Measurements from ENCODE around the gene IDH2.

IDH2 gene

DNA sequence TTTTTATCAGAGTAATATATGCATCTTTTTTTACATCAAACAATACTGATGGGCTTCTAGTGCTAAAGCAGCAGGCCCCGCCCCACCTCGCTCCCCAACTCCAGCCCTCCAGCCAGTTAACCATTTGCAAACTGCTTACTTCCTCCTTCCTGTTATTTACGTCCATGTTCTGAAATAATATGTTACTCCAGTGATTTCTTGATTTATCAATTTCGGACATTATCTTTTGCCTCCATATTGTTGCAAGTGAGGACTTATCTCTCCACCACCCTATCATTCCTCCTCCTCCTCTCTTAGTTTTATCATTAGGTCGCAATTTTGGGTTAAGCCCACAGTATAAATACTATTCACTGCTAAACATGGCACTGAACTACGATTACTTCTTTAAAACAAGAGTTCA is 61.6 kb downstream of the IDH2 start:
- no peaks in the 10 kb centered on the region for H4K20me1 ChIP-seq (ENCODE audit: insufficient read depth)
- no peak overlapping the region for H3K9ac ChIP-seq
- H3K27me3 ChIP-seq (ENCODE audit: insufficient read depth, low read depth) = no peaks in the 10 kb centered on the region
- H3K4me1 ChIP-seq (ENCODE audit: low read depth, poor library complexity, severe bottlenecking) = peaks cover 43% of the 10 kb centered on the region
- H3K27ac ChIP-seq = no peak overlapping the region
- H3K4me3 ChIP-seq (IDR thresholded peaks at IDR 0.05; ENCODE audit: insufficient read depth, low read depth, low read length) = no peak overlapping the region
- H3K36me3 ChIP-seq (ENCODE audit: insufficient read depth) = no peaks in the 10 kb centered on the region
- H3K4me2 ChIP-seq = no peak overlapping the region
- TF ChIP-seq, protein P1, sequence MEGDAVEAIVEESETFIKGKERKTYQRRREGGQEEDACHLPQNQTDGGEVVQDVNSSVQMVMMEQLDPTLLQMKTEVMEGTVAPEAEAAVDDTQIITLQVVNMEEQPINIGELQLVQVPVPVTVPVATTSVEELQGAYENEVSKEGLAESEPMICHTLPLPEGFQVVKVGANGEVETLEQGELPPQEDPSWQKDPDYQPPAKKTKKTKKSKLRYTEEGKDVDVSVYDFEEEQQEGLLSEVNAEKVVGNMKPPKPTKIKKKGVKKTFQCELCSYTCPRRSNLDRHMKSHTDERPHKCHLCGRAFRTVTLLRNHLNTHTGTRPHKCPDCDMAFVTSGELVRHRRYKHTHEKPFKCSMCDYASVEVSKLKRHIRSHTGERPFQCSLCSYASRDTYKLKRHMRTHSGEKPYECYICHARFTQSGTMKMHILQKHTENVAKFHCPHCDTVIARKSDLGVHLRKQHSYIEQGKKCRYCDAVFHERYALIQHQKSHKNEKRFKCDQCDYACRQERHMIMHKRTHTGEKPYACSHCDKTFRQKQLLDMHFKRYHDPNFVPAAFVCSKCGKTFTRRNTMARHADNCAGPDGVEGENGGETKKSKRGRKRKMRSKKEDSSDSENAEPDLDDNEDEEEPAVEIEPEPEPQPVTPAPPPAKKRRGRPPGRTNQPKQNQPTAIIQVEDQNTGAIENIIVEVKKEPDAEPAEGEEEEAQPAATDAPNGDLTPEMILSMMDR (conservative IDR thresholded peaks at IDR 0.05; ENCODE audit: low read depth, low read length) = no peak
- H3K79me2 ChIP-seq (ENCODE audit: insufficient read depth, low read depth) = peaks cover 11% of the 10 kb centered on the region; the same call in 1 of the 2 replicates
- H2AFZ ChIP-seq (ENCODE audit: low read depth) = no peak overlapping the region

DNA sequence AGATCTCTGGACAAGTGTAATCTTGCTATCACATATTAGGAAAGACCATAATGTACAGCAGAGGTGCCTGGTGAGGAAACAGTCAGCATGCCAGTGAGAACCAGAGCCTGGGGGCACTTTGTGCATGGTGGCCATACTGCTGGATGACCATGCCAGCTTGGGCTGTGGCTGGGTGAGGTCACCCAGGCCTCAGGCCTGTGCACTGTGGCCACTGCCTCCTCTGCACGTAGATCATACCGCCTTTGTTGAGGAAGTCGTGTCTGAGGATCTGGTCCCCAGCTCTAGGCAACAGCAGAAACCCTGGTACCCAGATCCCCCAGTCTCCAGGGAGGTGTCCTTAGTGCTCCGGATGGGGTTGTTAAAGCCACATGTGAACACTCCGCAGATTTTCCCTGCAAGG is 62.3 kb downstream of the IDH2 start:
- Histone ChIP-seq H3K4me3 (IDR thresholded peaks at IDR 0.05; ENCODE audit: insufficient read depth, low read depth, low read length) (no peak overlapping the region), H3K4me1 (ENCODE audit: low read depth, poor library complexity, severe bottlenecking) (peaks cover 36% of the 10 kb centered on the region), H3K79me2 (ENCODE audit: insufficient read depth, low read depth) (peaks cover 17% of the 10 kb centered on the region; the same call in 1 of the 2 replicates), H4K20me1 (ENCODE audit: insufficient read depth) (no peaks in the 10 kb centered on the region), H2AFZ (ENCODE audit: low read depth) (no peak overlapping the region), H3K4me2 (no peak overlapping the region), H3K27me3 (ENCODE audit: insufficient read depth, low read depth) (no peaks in the 10 kb centered on the region), H3K27ac (no peak overlapping the region), H3K9ac (no peak overlapping the region), H3K36me3 (ENCODE audit: insufficient read depth) (no peaks in the 10 kb centered on the region)
- TF ChIP-seq, protein P1 (conservative IDR thresholded peaks at IDR 0.05; ENCODE audit: low read depth, low read length) = no peak

DNA sequence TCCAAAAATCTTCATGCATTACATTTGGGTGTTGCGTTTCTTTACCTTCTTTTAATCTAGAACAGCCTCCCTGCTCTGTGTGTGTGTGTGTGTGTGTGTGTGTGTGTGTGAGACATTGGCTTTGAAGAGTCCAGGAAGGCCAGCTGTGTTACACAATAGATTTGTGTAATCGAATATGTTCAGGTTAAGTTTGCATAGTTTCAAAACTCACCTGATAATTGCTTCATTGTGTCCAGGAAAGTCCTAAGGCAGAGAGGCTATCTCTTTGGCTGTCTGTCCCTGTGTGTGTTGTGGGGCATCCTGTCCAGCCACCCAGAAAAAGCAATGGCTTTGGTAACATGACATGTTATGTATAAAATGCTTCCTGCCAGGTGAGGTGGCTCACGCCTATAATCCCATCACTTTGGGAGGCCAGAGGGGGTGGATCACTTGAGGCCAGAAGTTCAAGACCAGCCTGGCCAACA is 63.6 kb downstream of the IDH2 start:
- TF ChIP-seq, protein P1 (conservative IDR thresholded peaks at IDR 0.05; ENCODE audit: low read depth, low read length) = no peak
- Histone ChIP-seq H4K20me1 (ENCODE audit: insufficient read depth) (no peaks in the 10 kb centered on the region), H3K36me3 (ENCODE audit: insufficient read depth) (no peaks in the 10 kb centered on the region), H3K4me1 (ENCODE audit: low read depth, poor library complexity, severe bottlenecking) (peaks cover 47% of the 10 kb centered on the region), H3K9ac (no peak overlapping the region; the same call in 1 of the 2 replicates), H3K79me2 (ENCODE audit: insufficient read depth, low read depth) (peaks cover 29% of the 10 kb centered on the region), H2AFZ (ENCODE audit: low read depth) (no peak overlapping the region), H3K4me2 (peak overlapping the region; percentile 47), H3K4me3 (IDR thresholded peaks at IDR 0.05; ENCODE audit: insufficient read depth, low read depth, low read length) (no peak overlapping the region), H3K27me3 (ENCODE audit: insufficient read depth, low read depth) (no peaks in the 10 kb centered on the region), H3K27ac (peak overlapping the region; percentile 50; the same call in 1 of the 2 replicates)

DNA sequence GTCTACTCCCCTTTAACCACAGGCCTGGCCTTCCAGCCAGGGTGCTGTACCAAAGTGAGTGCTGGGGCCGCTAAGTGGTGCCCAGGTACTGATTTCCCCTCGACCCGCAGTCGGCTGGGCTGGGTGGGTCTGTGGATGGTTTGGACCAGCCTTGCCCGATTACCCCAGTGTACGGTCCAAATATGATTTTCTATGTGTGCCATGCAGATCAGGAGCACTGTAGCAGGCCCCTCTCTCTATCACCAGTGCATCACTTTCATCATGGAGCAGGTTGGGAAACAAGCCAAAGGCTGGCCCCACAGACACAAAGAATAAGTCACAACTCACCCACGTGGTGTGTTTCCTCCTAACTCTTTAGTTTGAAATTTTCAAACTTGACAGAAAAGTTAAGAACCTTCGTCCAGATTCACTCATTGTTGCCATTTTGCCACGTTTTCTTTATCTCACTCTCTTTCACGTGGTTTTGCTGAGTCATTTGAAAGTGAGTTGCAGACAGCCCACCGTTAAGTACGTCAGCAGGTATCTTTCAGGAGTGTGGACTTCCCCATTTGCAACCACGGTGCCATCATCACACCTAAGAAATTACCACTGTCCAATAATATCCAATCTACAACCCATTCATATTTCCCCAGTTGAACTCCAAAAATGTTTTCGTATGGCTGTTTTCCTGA is 64.2 kb downstream of the IDH2 start:
- no peak overlapping the region for H3K4me3 ChIP-seq (IDR thresholded peaks at IDR 0.05; ENCODE audit: insufficient read depth, low read depth, low read length)

More for the DNA sequence above, 64.2 kb downstream of the IDH2 start:
- Histone ChIP-seq H2AFZ (ENCODE audit: low read depth) (no peak overlapping the region), H3K36me3 (ENCODE audit: insufficient read depth) (no peaks in the 10 kb centered on the region), H3K27ac (peak overlapping the region; percentile 50; the same call in 1 of the 2 replicates), H3K27me3 (ENCODE audit: insufficient read depth, low read depth) (no peaks in the 10 kb centered on the region), H3K4me2 (peak overlapping the region; percentile 47), H3K9ac (peak overlapping the region; percentile 38; the same call in 1 of the 2 replicates), H4K20me1 (ENCODE audit: insufficient read depth) (no peaks in the 10 kb centered on the region), H3K79me2 (ENCODE audit: insufficient read depth, low read depth) (peaks cover 34% of the 10 kb centered on the region), H3K4me1 (ENCODE audit: low read depth, poor library complexity, severe bottlenecking) (peaks cover 53% of the 10 kb centered on the region)
- TF ChIP-seq, protein P1 (conservative IDR thresholded peaks at IDR 0.05; ENCODE audit: low read depth, low read length) = no peak
